Measurements from ENCODE around the gene MYEOV. TPM values are rescaled to one million over a fixed set of nuclear protein-coding genes. Genes with fewer than 3 reads are reported as not detected.

Gene MYEOV
- total RNA-seq, 1 donor from 2014 or later: 0.87 TPM

GRCh38 chr11:69274531-69275016 lies 19.4 kb upstream of the MYEOV start:
- H3K4me1 Mint-ChIP-seq (ENCODE audit: low read depth): peaks cover 15% of the 10 kb centered on the region
- TF ChIP-seq, protein P1, sequence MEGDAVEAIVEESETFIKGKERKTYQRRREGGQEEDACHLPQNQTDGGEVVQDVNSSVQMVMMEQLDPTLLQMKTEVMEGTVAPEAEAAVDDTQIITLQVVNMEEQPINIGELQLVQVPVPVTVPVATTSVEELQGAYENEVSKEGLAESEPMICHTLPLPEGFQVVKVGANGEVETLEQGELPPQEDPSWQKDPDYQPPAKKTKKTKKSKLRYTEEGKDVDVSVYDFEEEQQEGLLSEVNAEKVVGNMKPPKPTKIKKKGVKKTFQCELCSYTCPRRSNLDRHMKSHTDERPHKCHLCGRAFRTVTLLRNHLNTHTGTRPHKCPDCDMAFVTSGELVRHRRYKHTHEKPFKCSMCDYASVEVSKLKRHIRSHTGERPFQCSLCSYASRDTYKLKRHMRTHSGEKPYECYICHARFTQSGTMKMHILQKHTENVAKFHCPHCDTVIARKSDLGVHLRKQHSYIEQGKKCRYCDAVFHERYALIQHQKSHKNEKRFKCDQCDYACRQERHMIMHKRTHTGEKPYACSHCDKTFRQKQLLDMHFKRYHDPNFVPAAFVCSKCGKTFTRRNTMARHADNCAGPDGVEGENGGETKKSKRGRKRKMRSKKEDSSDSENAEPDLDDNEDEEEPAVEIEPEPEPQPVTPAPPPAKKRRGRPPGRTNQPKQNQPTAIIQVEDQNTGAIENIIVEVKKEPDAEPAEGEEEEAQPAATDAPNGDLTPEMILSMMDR (IDR thresholded peaks at IDR 0.05): no peak
- peaks cover 4% of the 10 kb centered on the region for H3K9me3 Mint-ChIP-seq (ENCODE audit: low read depth)
- peak; percentile 68 for DNase-seq (ENCODE audit: low spot score)
- peaks cover 8% of the 10 kb centered on the region for H3K36me3 Mint-ChIP-seq (ENCODE audit: low read depth)
- H3K27me3 Mint-ChIP-seq (ENCODE audit: low read depth): peaks cover 25% of the 10 kb centered on the region
- H3K27ac Mint-ChIP-seq (ENCODE audit: unreplicated experiment): peak overlapping the region; percentile 18
- no peak overlapping the region for H3K4me3 Mint-ChIP-seq (ENCODE audit: unreplicated experiment)

DNA sequence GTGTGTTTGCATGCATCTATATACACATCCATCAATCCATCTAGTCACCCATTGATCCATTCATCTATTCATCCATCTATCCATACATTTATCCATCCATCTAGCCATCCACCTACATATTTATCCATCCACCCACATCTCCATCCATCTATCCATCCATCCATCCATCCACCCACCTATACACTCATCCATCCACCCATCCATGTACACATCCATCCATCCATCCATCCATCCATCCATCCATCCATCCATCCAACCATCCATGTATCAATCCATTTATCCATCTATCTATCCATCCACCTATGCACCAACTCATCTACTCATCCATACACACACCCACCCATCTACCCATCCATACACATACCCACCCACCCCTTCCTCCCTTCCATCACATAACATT lies 18.8 kb upstream of the MYEOV start:
- Mint-ChIP-seq H3K27me3 (ENCODE audit: low read depth) (peaks cover 25% of the 10 kb centered on the region), H3K4me3 (ENCODE audit: unreplicated experiment) (no peak overlapping the region), H3K27ac (ENCODE audit: unreplicated experiment) (no peak overlapping the region), H3K36me3 (ENCODE audit: low read depth) (peaks cover 8% of the 10 kb centered on the region), H3K4me1 (ENCODE audit: low read depth) (peaks cover 15% of the 10 kb centered on the region), H3K9me3 (ENCODE audit: low read depth) (peaks cover 4% of the 10 kb centered on the region)
- no peak for DNase-seq (ENCODE audit: low spot score)
- TF ChIP-seq, protein P1 (IDR thresholded peaks at IDR 0.05): no peak

- Mint-ChIP-seq H3K9me3 (ENCODE audit: low read depth) (peaks cover 4% of the 10 kb centered on the region), H3K36me3 (ENCODE audit: low read depth) (peaks cover 8% of the 10 kb centered on the region), H3K4me3 (ENCODE audit: unreplicated experiment) (no peak overlapping the region), H3K27ac (ENCODE audit: unreplicated experiment) (no peak overlapping the region), H3K27me3 (ENCODE audit: low read depth) (peaks cover 25% of the 10 kb centered on the region), H3K4me1 (ENCODE audit: low read depth) (peaks cover 15% of the 10 kb centered on the region)
- DNase-seq (ENCODE audit: low spot score): no peak
- TF ChIP-seq, protein P1 (IDR thresholded peaks at IDR 0.05): no peak
These were observed 17.8 kb upstream of the MYEOV start for GRCh38 chr11:69276165-69276564.

DNA sequence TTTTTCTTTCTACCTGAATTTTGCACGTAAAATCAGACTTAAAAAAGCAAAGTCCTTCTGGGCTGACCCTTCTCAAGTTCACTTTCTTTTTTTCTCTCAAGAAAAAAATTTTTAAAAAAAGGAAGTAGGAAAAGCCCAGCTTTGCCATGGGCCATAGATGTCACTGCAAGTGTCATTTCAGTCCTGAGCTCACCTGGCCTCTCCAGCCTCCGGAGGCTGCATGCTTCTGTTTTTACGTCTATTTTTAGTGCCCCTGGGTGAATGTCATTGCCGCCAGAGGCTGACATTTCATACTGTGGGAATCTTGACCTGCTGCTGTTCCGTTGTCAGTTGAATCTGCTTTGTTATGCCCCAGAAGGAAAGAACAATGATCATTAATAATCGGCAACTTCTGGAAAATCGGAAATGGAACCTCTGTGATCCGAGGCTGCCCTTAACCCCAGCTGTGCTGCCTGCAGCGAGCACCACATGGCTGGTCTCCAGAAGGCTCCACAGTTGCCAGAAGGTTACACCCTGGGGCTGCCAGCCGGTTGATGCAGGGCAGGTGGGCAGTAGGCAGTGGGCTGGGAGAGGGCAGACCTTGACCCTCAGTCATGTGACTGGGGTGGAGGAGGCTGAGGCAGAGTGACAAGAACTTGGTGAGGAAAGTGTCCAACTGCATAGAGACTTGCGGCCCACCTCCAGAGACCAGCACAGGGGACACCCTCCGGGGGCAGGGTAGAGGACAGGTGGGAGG lies 16.7 kb upstream of the MYEOV start:
- Mint-ChIP-seq H3K4me1 (ENCODE audit: low read depth) (peaks cover 15% of the 10 kb centered on the region), H3K4me3 (ENCODE audit: unreplicated experiment) (no peak overlapping the region), H3K27me3 (ENCODE audit: low read depth) (peaks cover 20% of the 10 kb centered on the region), H3K27ac (ENCODE audit: unreplicated experiment) (peak overlapping the region; percentile 73), H3K9me3 (ENCODE audit: low read depth) (peaks cover under 1% of the 10 kb centered on the region), H3K36me3 (ENCODE audit: low read depth) (peaks cover 3% of the 10 kb centered on the region)
- no peak for DNase-seq (ENCODE audit: low spot score)
- TF ChIP-seq, protein P1 (IDR thresholded peaks at IDR 0.05): no peak

DNA sequence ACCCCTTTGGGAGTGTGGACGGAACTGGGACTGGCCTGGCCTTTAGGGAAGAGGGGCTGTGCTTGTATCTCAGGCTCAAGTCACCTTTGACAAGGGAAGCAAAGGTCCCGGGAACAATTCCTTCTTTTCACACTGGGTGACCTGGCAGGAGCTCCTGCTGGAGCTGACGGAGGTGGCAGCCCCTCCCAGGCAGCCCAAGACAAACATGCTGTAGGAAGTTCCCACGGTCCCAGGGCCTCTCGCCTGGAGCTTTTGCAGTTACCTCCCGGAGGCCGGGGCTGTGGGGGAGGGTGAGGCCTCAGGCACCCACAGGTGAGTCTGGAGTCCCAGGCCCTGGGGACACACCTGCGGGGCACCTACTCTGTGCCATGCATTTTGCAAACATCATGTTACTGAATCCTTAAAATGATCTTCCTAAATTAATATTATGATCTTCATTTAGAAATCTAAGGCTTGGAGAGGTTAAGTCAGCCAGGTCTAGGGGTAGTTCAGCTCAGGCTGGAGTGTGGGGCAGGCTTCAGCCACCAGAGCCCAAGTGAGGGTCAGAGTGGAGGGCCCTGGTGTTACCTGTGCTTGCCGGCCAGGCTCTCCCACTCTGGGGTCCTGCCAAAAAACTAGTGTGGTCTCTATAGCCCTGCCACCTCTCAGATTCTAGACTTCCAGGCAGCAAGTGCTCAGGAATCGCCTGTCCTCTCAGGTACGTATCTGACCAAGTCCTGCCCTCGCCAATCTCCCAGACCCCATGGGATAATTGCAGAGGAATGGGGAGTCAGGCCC lies 15.7 kb upstream of the MYEOV start:
- Mint-ChIP-seq H3K36me3 (ENCODE audit: low read depth) (peaks cover 3% of the 10 kb centered on the region), H3K27ac (ENCODE audit: unreplicated experiment) (no peak overlapping the region), H3K9me3 (ENCODE audit: low read depth) (no peaks in the 10 kb centered on the region), H3K27me3 (ENCODE audit: low read depth) (peaks cover 19% of the 10 kb centered on the region), H3K4me3 (ENCODE audit: unreplicated experiment) (no peak overlapping the region), H3K4me1 (ENCODE audit: low read depth) (peaks cover 15% of the 10 kb centered on the region)
- TF ChIP-seq, protein P1 (IDR thresholded peaks at IDR 0.05): no peak
- DNase-seq (ENCODE audit: low spot score): no peak
